K562 (cell line): ENCODE results near the gene NUCB2. TPM values are rescaled to one million over a fixed set of nuclear protein-coding genes. Genes with fewer than 3 reads are reported as not detected.

Source experiments
- FOS ChIP-seq: IDR thresholded peaks from 3 replicates; pipeline ENCODE4 v1.6.1; 2011; ENCODE audit not compliant: insufficient read length; ENCODE audit errors: extremely low read depth
- TBP ChIP-seq: optimal IDR thresholded peaks from 2 replicates; pipeline ENCODE3; 2011; ENCODE audit warnings: low read depth, low read length, improper control_type of control experiment
- ZBTB7A ChIP-seq: IDR thresholded peaks from 2 replicates; pipeline ENCODE4 v1.6.1; 2011; ENCODE audit warnings: low read depth, mild to moderate bottlenecking, low read length, moderate library complexity, borderline replicate concordance; ENCODE audit not compliant: control insufficient read depth
- ZFP91 ChIP-seq: sonication (generic); formaldehyde crosslinking; IDR thresholded peaks from 2 replicates; pipeline ENCODE4 v1.8.0; 2022; ENCODE audit warnings: mild to moderate bottlenecking, missing genetic modification reagents
- ZNF77 ChIP-seq: fragments of 250-450 bp; sonication (Bioruptor Pico); IDR thresholded peaks from 2 replicates; pipeline ENCODE4 v1.5.0; 2020
- polyA plus RNA-seq, 8 experiments: library from polyadenylated mRNA; depleted of rRNA in 4 of 8; stranded (reverse) in 5 of 8; unstranded in 3 of 8; fragments of >200 nt; fragmentation: Nextera tagmentation in 2 of 8; fragmentation: Illumina TruSeq in 1 of 8; extraction: Ambion mirVana in 2 of 8; extraction: Trizol in 1 of 8; gene quantifications; 2 replicates each; pipeline versions ENCODE4 v1.2.1 to v1.2.3, GENCODE V29; 2011 to 2014; ENCODE audit warnings: inconsistent platforms in 1 of 8, missing spikeins in 1 of 8
- total RNA-seq, 7 experiments: library from RNA; depleted of rRNA in 6 of 7; stranded (reverse); fragments of >200 nt in 6 of 7; fragmentation: Illumina TruSeq in 2 of 7; extraction: Trizol in 2 of 7; gene quantifications; 2 replicates each; pipeline versions ENCODE4 v1.2.1 to v1.2.3, GENCODE V29; 2011 to 2021; ENCODE audit warnings: low replicate concordance in 1 of 7
- TF ChIP-seq, protein P1 (sequence below): fragments of 250-450 bp; sonication (Bioruptor Pico); IDR thresholded peaks from 2 replicates; pipeline ENCODE4 v1.5.0; 2021; ENCODE audit warnings: mild to moderate bottlenecking, moderate library complexity

NUCB2 gene
- total and polyA plus RNA-seq, 9 of the 15 experiments (the other 6 are each of a cell fraction or from before 2014, with no cell fraction given) = 54.0 to 108 (median 84.6) TPM

GRCh38 chr11:17229481-17230152 is 46.9 kb upstream of the NUCB2 start (continued):
- TF ChIP-seq, protein P1, sequence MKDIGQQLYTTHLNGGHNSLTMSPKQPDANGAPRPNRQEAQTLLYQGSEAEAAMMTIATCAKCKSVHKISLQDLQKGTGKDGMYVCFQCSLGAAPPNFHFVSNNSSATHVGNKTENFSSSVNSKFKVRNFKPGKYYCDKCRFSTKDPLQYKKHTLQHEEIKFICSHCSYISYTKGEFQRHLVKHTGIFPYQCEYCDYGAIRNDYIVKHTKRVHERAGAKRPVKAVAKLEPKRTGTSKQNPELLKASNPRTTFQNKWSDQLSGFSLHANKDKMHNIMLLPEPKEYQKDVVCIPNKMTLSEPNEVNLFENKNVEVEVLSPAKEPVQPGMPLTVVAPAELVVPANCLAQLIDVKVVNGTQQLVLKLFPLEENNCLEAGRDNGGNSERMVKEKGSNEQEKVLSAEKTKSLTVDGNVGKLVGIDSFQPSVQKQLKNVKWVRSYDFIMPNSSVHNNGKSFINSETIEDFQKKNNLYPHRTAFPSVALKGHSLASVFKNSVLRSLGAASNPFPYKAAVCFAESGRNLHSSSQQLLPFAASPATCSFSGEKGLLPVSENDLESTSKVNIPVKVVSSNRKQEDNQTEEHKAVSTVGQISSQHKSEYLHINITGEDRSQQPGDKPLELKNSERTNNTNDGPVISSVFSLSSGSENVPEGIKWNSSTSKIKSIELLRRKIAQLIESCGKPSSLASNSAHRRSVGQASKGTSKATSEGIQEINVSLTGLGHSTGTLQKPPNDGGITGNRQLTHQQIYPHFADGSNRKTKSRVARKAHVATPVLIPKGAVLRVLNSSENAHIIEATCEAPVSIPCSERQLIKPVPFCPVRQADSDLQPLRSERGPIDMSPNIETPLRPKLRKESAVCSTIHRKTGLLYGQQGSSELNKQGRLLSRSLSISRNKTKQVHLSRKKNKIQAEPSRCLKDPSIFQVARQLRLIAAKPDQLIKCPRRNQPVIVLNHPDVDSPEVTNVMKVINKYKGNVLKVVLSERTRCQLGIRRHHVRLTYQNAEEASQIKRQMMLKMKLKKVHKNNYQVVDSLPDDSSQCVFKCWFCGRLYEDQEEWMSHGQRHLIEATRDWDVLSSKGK = no peak
- TF ChIP-seq ZBTB7A = no peak
- no peak for TF ChIP-seq ZFP91 (CRISPR knock-in tag)
- no peak for TF ChIP-seq ZNF77 (CRISPR knock-in tag)
- no peak for TF ChIP-seq TBP
- TF ChIP-seq FOS = no peak
